Osteocyte (in vitro differentiated cells): ENCODE data around the gene PTPRM. TPM values are rescaled to one million over a fixed set of nuclear protein-coding genes. Genes with fewer than 3 reads are reported as not detected.

Experiments
- DNase-seq: peaks from one replicate; pipeline ENCODE4 v3.0.0; 2021; ENCODE audit warnings: mixed read lengths; ENCODE audit not compliant: unreplicated experiment; ENCODE audit errors: extremely low spot score
- H3K27ac Mint-ChIP-seq: one replicate; pipeline ENCODE4 v1.8.0; 2021; ENCODE audit warnings: mild to moderate bottlenecking, mixed read lengths; ENCODE audit not compliant: unreplicated experiment
- H3K27me3 Mint-ChIP-seq: one replicate; pipeline ENCODE4 v1.8.0; 2021; ENCODE audit warnings: mixed read lengths; ENCODE audit not compliant: unreplicated experiment
- H3K36me3 Mint-ChIP-seq: one replicate; pipeline ENCODE4 v1.8.0; 2021; ENCODE audit warnings: mixed read lengths; ENCODE audit not compliant: unreplicated experiment
- H3K4me1 Mint-ChIP-seq: one replicate; pipeline ENCODE4 v1.8.0; 2021; ENCODE audit warnings: mixed read lengths; ENCODE audit not compliant: unreplicated experiment
- H3K4me3 Mint-ChIP-seq: one replicate; pipeline ENCODE4 v1.8.0; 2021; ENCODE audit warnings: mild to moderate bottlenecking, moderate library complexity, mixed read lengths; ENCODE audit not compliant: unreplicated experiment
- H3K9me3 Mint-ChIP-seq: one replicate; pipeline ENCODE4 v1.8.0; 2021; ENCODE audit warnings: mixed read lengths; ENCODE audit not compliant: unreplicated experiment
- total RNA-seq: library from RNA; stranded (reverse); gene quantifications from 2 replicates; pipeline ENCODE4 v1.2.1, GENCODE V29; 2021
- TF ChIP-seq, protein P1 (sequence below): fragments of 200-600 bp; sonication (generic); IDR thresholded peaks from 2 replicates; pipeline ENCODE4 v1.5.0; 2021; ENCODE audit warnings: antibody characterized with exemption, mild to moderate bottlenecking, moderate library complexity

PTPRM gene
- total RNA-seq, 1 donor from 2014 or later: 105 TPM

DNA sequence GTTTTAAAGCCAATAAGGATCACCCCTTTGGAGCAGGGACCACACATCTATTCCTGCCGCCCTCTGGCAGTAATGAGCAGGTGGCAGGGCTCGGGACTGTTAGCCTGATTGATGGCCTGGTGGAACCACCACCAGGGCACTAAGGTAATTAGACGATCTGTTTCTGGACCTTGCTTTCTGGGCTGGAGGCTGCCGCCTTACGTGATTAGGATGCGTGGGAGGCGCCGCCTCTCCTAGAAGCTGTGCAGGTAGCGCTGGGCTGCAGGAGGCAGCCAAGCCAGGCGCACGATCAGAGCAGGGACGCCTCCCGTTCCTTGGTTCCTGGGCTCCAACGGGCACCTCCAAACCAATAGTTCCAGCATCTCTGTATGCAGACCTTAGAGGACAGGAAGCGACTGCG lies 799.5 kb downstream of the PTPRM start:
- H3K36me3 Mint-ChIP-seq: peaks cover 2% of the 10 kb centered on the region
- TF ChIP-seq, protein P1, sequence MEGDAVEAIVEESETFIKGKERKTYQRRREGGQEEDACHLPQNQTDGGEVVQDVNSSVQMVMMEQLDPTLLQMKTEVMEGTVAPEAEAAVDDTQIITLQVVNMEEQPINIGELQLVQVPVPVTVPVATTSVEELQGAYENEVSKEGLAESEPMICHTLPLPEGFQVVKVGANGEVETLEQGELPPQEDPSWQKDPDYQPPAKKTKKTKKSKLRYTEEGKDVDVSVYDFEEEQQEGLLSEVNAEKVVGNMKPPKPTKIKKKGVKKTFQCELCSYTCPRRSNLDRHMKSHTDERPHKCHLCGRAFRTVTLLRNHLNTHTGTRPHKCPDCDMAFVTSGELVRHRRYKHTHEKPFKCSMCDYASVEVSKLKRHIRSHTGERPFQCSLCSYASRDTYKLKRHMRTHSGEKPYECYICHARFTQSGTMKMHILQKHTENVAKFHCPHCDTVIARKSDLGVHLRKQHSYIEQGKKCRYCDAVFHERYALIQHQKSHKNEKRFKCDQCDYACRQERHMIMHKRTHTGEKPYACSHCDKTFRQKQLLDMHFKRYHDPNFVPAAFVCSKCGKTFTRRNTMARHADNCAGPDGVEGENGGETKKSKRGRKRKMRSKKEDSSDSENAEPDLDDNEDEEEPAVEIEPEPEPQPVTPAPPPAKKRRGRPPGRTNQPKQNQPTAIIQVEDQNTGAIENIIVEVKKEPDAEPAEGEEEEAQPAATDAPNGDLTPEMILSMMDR: no peak
- H3K4me1 Mint-ChIP-seq: peaks cover 45% of the 10 kb centered on the region
- peak overlapping the region; percentile 54 for H3K4me3 Mint-ChIP-seq
- no peaks in the 10 kb centered on the region for H3K9me3 Mint-ChIP-seq
- H3K27me3 Mint-ChIP-seq: no peaks in the 10 kb centered on the region
- H3K27ac Mint-ChIP-seq: no peak overlapping the region
- no peak for DNase-seq

DNA sequence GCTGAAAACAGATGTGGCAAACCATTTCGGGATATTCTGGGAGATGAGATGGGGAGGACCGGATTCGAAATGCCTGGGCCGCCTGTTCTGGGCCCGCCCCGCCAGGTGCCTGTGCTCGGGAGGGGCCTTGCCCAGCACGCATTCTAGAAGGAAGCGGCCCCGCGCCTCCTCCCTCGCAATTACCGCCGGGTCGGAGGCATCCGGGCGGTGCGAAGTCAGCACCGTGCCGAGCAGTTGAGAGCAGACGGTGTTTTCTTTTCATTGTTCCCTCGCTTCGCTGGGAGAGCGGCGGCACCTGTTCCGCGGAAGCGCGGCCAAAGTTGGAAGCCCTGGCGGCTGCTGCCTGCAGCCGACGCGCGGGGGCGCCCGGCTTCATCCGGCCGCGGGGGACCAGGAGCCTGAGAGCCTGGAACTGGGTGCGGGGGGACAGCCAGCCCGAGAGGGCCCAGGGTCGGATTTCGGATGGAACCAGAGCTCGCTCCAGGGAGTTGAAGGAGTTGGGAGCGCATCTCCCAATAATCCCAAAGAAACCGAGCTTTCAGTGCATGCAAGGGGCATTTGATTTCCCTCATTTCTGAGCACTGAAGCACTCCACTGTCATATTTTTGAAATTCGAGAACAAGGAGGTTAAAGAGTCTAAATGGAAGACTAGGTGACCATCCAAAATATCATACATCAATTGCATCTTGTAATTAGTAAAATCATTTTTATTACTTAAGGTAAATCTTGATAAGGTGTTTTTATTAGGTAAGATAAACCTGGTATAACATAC lies 800.3 kb downstream of the PTPRM start:
- peak overlapping the region; percentile 54 for H3K4me3 Mint-ChIP-seq
- TF ChIP-seq, protein P1: peak; percentile 66
- no peaks in the 10 kb centered on the region for H3K9me3 Mint-ChIP-seq
- DNase-seq: no peak
- no peak overlapping the region for H3K27ac Mint-ChIP-seq
- H3K4me1 Mint-ChIP-seq: peaks cover 45% of the 10 kb centered on the region
- peaks cover 2% of the 10 kb centered on the region for H3K36me3 Mint-ChIP-seq
- H3K27me3 Mint-ChIP-seq: no peaks in the 10 kb centered on the region

DNA sequence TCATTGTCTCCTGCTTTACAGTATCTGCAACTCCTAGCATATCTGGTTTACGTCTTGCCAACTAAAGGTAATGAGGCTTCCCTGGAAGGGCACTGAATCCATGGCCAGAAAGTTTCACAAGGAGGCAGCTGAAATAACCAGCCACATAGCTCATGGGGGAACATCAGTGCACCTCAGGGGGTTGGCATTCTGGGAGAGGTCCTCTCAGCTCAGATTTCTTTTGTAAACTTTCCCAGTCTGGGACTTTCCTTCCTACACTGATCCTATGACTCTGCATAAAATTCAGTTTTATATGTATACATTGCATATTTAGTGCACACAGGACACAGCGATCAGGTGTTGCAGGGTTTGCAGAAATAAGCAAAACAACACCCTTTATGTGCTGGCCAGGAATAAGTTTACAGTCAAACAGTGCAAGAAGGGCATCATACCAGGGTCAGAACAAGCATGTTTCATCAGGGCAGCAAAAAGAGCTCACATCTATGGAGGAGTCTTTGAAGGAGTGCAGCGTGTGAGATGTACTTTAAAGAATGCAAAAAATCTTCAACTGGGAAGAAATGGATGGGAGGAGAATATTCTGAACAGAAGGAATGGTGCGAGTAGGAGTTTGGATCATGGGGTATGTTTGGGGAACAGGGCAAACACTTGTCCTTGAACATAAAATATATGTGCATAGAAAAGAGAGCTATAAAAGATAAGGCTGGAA lies 801.5 kb downstream of the PTPRM start:
- Mint-ChIP-seq H3K4me1 (peaks cover 51% of the 10 kb centered on the region), H3K36me3 (peaks cover 3% of the 10 kb centered on the region), H3K4me3 (peak overlapping the region; percentile 55), H3K27ac (peak overlapping the region; percentile 62), H3K27me3 (no peaks in the 10 kb centered on the region), H3K9me3 (no peaks in the 10 kb centered on the region)
- no peak for DNase-seq
- TF ChIP-seq, protein P1: no peak

DNA sequence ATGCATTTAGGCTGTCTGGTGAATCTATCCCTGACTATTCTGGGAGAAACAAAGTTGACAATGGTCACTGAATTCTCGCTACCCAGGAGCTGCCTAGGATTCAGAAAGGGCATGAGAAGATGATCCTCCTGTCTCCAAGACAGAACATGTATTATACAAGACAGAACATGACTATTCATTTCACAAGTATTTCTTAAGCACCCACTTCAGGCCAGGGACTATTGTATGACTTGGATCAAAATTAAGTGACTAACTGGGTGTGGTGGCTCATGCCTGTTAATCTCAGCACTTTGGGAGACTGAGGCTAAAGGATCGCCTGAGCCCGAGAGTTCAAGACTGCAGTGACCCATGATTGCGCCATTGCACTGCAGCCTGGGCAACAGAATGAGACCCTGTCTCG lies 806.4 kb downstream of the PTPRM start:
- DNase-seq: no peak
- Mint-ChIP-seq H3K4me3 (no peak overlapping the region), H3K27me3 (no peaks in the 10 kb centered on the region), H3K9me3 (no peaks in the 10 kb centered on the region), H3K4me1 (peaks cover 39% of the 10 kb centered on the region), H3K36me3 (peaks cover 27% of the 10 kb centered on the region), H3K27ac (no peak overlapping the region)
- TF ChIP-seq, protein P1: no peak

DNA sequence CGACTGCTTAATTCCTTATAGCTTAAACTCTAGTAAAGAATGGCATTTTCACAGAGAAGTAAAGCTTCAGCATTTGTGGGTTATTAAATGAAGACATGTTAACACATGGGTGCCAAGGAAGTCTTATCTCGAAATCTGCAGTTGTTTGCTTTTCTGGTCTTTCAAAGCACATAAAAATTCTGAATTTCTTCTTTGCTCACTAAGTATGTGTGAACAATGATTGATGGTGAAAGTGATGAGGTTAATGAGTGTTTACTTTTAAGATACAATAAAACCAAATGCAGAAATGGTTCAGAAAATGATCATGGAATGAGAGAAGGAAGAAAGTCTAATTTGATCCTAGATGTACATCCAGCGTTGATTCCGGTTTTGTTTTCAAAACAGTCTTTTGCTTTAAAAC lies 807.6 kb downstream of the PTPRM start:
- no peak for DNase-seq

More for the DNA sequence above, 807.6 kb downstream of the PTPRM start:
- Mint-ChIP-seq H3K4me1 (peaks cover 27% of the 10 kb centered on the region), H3K36me3 (peaks cover 34% of the 10 kb centered on the region), H3K4me3 (no peak overlapping the region), H3K27me3 (no peaks in the 10 kb centered on the region), H3K27ac (no peak overlapping the region), H3K9me3 (no peaks in the 10 kb centered on the region)
- TF ChIP-seq, protein P1: no peak
